A673 (cell line): ENCODE results near the gene IFT74. TPM values are rescaled to one million over a fixed set of nuclear protein-coding genes. Genes with fewer than 3 reads are reported as not detected.

ENCODE experiments used
- BruUV-seq: library from RNA; stranded (reverse); fragments of 400-500 nt; replicated peaks from 2 replicates; lab custom pipeline; 2021; lab: Mats Ljungman, UMichigan
- CTCF ChIA-PET: fragments of 300-600 bp; sonication (Branson Sonifier 250); formaldehyde crosslinking; loops from one replicate; lab custom pipeline; 2022; ENCODE audit warnings: antibody characterized with exemption; lab: Charles Lee
- POLR2A ChIA-PET: fragments of 300-600 bp; sonication (Branson Sonifier 250); formaldehyde crosslinking; loops from one replicate; lab custom pipeline; 2022; ENCODE audit warnings: antibody characterized with exemption; ENCODE audit not compliant: low non-redundant PET; lab: Charles Lee
- DNase-seq: peaks from one replicate; pipeline ENCODE4 v3.0.0-alpha.2; 2015; ENCODE audit warnings: low spot score
- H3K27ac ChIP-seq: fragments of 200-600 bp; sonication (generic); 2 replicates; pipeline ENCODE4 v1.5.1; 2016; ENCODE audit warnings: mixed run types, low read depth, mild to moderate bottlenecking, mixed read lengths, antibody characterized with exemption, low read length; ENCODE audit not compliant: poor library complexity, severe bottlenecking
- H3K27me3 ChIP-seq: fragments of 200-600 bp; sonication (generic); replicated peaks from 2 replicates; pipeline ENCODE4 v1.6.1; 2017; ENCODE audit warnings: mixed run types, low read depth, mild to moderate bottlenecking, mixed read lengths, antibody characterized with exemption, low read length; ENCODE audit not compliant: insufficient read depth, poor library complexity
- H3K36me3 ChIP-seq: fragments of 200-600 bp; sonication (generic); 2 replicates; pipeline ENCODE4 v1.6.1; 2016; ENCODE audit warnings: mixed run types, mild to moderate bottlenecking, mixed read lengths, antibody characterized with exemption, low read length; ENCODE audit not compliant: insufficient read depth, poor library complexity, severe bottlenecking
- H3K4me1 ChIP-seq: fragments of 200-600 bp; sonication (generic); 2 replicates; pipeline ENCODE4 v1.6.1; 2017; ENCODE audit warnings: mixed run types, mild to moderate bottlenecking, mixed read lengths, antibody characterized with exemption, low read length; ENCODE audit not compliant: insufficient read depth, poor library complexity, severe bottlenecking
- H3K4me3 ChIP-seq: fragments of 200-600 bp; sonication (generic); 2 replicates; pipeline ENCODE4 v1.5.1; 2016; ENCODE audit warnings: low read depth, mixed run types, mild to moderate bottlenecking, mixed read lengths, low read length; ENCODE audit not compliant: poor library complexity, severe bottlenecking
- H3K9me3 ChIP-seq: fragments of 200-600 bp; sonication (generic); 2 replicates; pipeline ENCODE4 v1.6.1; 2016; ENCODE audit warnings: mixed run types, low read depth, mild to moderate bottlenecking, mixed read lengths, antibody characterized with exemption, low read length; ENCODE audit not compliant: poor library complexity, severe bottlenecking
- EZH2 ChIP-seq: fragments of 200-600 bp; sonication (generic); IDR thresholded peaks from 2 replicates; pipeline ENCODE4 v1.6.1; 2017; ENCODE audit warnings: borderline replicate concordance, low read depth, mild to moderate bottlenecking, mixed read lengths, antibody characterized with exemption, low read length; ENCODE audit not compliant: poor library complexity, severe bottlenecking
- intact Hi-C: fragments of 100-400 bp; cut with micrococcal nuclease; formaldehyde crosslinking; loops from one replicate; pipeline ENCODE4 v1.10.0; 2022; ENCODE audit not compliant: unreplicated experiment
- total RNA-seq: library from RNA; stranded (reverse); gene quantifications from 2 replicates; pipeline ENCODE4 v1.2.3, GENCODE V29; 2021
- TF ChIP-seq, protein P1 (sequence below): fragments of 300-800, 200-600 bp; sonication (generic); conservative IDR thresholded peaks from 2 replicates; pipeline ENCODE4 v1.5.1; 2017; ENCODE audit warnings: low read depth, mild to moderate bottlenecking, antibody characterized with exemption, low read length, moderate library complexity, mixed read lengths

The IFT74 gene
- total RNA-seq, 1 experiment from 2014 or later = 9.3 TPM

DNA sequence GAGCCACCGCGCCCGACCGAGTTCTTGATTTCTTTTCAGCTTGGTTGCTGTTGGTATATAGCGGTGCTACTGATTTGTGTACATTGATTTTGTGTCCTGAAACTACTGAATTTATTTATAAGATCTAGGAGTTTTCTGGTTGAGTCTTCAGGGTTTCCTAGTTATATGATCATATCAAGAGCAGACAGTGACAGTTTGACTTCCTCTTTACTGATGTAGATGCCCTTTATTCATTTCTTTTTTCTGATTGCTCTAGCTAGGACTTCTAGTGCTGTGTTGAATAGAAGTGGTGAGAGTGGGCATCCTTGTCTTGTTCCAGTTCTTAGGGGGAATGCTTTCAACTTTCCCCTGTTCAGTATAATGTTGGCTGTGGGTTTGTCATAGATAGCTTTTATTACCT lies 66.7 kb downstream of the IFT74 start:
- POLR2A ChIA-PET = interaction anchor here (0.6 kb wide), 1 partner anchor 40 kb away, joined by 3 read pairs; no protein-coding TSS in a partner anchor
- CTCF ChIA-PET = no interaction called here
- intact Hi-C loops = no loop called here
- TF ChIP-seq, protein P1, sequence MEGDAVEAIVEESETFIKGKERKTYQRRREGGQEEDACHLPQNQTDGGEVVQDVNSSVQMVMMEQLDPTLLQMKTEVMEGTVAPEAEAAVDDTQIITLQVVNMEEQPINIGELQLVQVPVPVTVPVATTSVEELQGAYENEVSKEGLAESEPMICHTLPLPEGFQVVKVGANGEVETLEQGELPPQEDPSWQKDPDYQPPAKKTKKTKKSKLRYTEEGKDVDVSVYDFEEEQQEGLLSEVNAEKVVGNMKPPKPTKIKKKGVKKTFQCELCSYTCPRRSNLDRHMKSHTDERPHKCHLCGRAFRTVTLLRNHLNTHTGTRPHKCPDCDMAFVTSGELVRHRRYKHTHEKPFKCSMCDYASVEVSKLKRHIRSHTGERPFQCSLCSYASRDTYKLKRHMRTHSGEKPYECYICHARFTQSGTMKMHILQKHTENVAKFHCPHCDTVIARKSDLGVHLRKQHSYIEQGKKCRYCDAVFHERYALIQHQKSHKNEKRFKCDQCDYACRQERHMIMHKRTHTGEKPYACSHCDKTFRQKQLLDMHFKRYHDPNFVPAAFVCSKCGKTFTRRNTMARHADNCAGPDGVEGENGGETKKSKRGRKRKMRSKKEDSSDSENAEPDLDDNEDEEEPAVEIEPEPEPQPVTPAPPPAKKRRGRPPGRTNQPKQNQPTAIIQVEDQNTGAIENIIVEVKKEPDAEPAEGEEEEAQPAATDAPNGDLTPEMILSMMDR = no peak
- no peak for TF ChIP-seq EZH2
- H3K27ac ChIP-seq = no peak overlapping the region
- H3K4me1 ChIP-seq = no peaks in the 10 kb centered on the region
- no TSS peak for BruUV-seq
- no peaks in the 10 kb centered on the region for H3K9me3 ChIP-seq
- no peaks in the 10 kb centered on the region for H3K36me3 ChIP-seq
- no peak overlapping the region for H3K4me3 ChIP-seq
- DNase-seq = no peak
- no peaks in the 10 kb centered on the region for H3K27me3 ChIP-seq

DNA sequence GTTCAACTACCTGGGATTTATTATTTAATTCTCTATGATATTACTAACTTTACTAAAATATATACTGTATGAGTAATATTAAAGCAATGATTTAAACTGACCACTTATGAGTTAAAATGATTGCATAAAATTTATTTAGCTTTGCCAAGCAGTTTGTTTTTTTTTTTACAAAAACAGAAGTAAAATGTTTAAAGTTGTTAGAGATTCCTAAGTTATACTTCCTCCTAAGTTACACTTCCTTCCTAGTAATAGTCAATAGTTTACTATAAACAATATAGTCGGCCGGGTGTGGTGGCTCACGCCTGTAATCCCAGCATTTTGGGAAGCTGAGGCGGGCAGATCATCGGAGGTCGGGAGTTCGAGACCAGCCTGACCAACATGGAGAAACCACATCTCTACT lies 73.0 kb downstream of the IFT74 start:
- BruUV-seq = no TSS peak
- CTCF ChIA-PET = no interaction called here
- H3K9me3 ChIP-seq = no peaks in the 10 kb centered on the region
- POLR2A ChIA-PET = no interaction called here
- no peak overlapping the region for H3K4me3 ChIP-seq
- H3K27ac ChIP-seq = no peak overlapping the region
- no peaks in the 10 kb centered on the region for H3K4me1 ChIP-seq
- TF ChIP-seq EZH2 = no peak
- TF ChIP-seq, protein P1 = no peak
- H3K36me3 ChIP-seq = no peaks in the 10 kb centered on the region
- no peak for DNase-seq
- intact Hi-C loops = no loop called here
- H3K27me3 ChIP-seq = no peaks in the 10 kb centered on the region

DNA sequence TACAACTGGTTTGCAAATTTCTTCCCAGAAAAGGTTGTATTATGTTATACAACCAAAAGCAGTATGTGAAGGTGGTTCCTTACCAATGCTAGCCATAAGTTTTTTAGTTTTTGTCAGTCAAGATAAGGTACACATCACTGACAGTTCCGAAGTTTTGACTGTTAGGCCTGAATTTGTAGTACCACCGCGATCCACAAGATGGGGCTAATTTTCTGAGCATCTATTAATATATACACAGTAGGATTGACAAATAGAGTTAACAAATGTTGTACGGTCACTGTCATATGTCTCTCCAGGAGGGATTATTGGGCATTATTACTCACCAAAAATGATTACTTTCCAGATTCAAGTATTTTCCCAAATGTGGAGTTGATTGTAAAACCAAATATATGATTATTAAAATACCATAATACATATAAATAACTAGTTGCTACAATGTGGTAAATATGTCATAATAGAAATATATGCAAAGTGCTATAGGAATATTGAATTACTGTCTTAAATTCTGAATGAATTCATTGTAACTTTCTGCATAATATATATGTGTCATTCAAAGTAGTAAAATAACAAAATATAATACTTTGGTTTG lies 77.7 kb downstream of the IFT74 start:
- ChIA-PET POLR2A (no interaction called here), CTCF (interaction anchor here (0.6 kb wide), 1 partner anchor 92 kb away, joined by 6 read pairs; no protein-coding TSS in a partner anchor)
- intact Hi-C loops = loop anchor here (2.0 kb wide), 1 partner anchor 243 kb away; no protein-coding TSS in a partner anchor
- H3K4me1 ChIP-seq = no peaks in the 10 kb centered on the region
- H3K9me3 ChIP-seq = no peaks in the 10 kb centered on the region
- no peaks in the 10 kb centered on the region for H3K36me3 ChIP-seq
- H3K4me3 ChIP-seq = no peak overlapping the region
- TF ChIP-seq EZH2 = no peak
- TF ChIP-seq, protein P1 = peak; percentile 62
- no peak overlapping the region for H3K27ac ChIP-seq
- H3K27me3 ChIP-seq = no peaks in the 10 kb centered on the region
- peak; percentile 35 for DNase-seq
- BruUV-seq = no TSS peak
